Osteoblast (primary cell): Measurements from ENCODE around the gene B4GALNT3. TPM values are rescaled to one million over a fixed set of nuclear protein-coding genes. Genes with fewer than 3 reads are reported as not detected.

Source experiments
- DNase-seq: peaks from one replicate; pipeline ENCODE4 v3.0.0; 2011; ENCODE audit warnings: low spot score, mixed read lengths; ENCODE audit not compliant: insufficient read length; ENCODE audit errors: missing footprints
- H2AFZ ChIP-seq: 2 replicates; pipeline ENCODE4 v1.6.0; 2011; ENCODE audit warnings: mild to moderate bottlenecking, low read length
- H3K27ac ChIP-seq: 2 replicates; pipeline ENCODE4 v1.5.1; 2011; ENCODE audit warnings: mild to moderate bottlenecking, low read depth, low read length, moderate library complexity
- H3K27me3 ChIP-seq: 2 replicates; pipeline ENCODE4 v1.6.0; 2012; ENCODE audit warnings: mild to moderate bottlenecking, control low read depth, inconsistent platforms, low read length, moderate library complexity; ENCODE audit not compliant: insufficient read depth
- H3K36me3 ChIP-seq: 2 replicates; pipeline ENCODE4 v1.5.1; 2011; ENCODE audit warnings: mild to moderate bottlenecking, low read length, control low read depth, moderate library complexity; ENCODE audit not compliant: insufficient read depth
- H3K4me1 ChIP-seq: 2 replicates; pipeline ENCODE4 v1.5.1; 2011; ENCODE audit warnings: mild to moderate bottlenecking, low read length, control low read depth, moderate library complexity; ENCODE audit not compliant: insufficient read depth
- H3K4me2 ChIP-seq: 2 replicates; pipeline ENCODE4 v1.6.0; 2011; ENCODE audit warnings: mild to moderate bottlenecking, low read length; ENCODE audit not compliant: insufficient read depth
- H3K4me3 ChIP-seq: fragments of 200-600 bp; sonication (generic); 3 replicates; pipeline ENCODE4 v1.5.1; 2012; ENCODE audit warnings: mild to moderate bottlenecking, low read length, inconsistent platforms; ENCODE audit not compliant: insufficient read depth
- H3K79me2 ChIP-seq: 2 replicates; pipeline ENCODE4 v1.6.0; 2012; ENCODE audit warnings: mild to moderate bottlenecking, low read length, control low read depth, inconsistent platforms; ENCODE audit not compliant: insufficient read depth
- H3K9me3 ChIP-seq: 2 replicates; pipeline ENCODE4 v1.5.1; 2011; ENCODE audit warnings: low read depth, low read length, control low read depth
- H4K20me1 ChIP-seq: 2 replicates; pipeline ENCODE4 v1.6.0; 2012; ENCODE audit warnings: mild to moderate bottlenecking, low read length, control low read depth; ENCODE audit not compliant: insufficient read depth
- CTCF ChIP-seq: IDR thresholded peaks from 2 replicates; pipeline ENCODE4 v1.5.1; 2011; ENCODE audit warnings: mild to moderate bottlenecking, low read depth, low read length, moderate library complexity; ENCODE audit errors: extremely low read depth
- total RNA-seq: library from RNA; depleted of rRNA; stranded (reverse); fragments of >200 nt; gene quantifications from 2 replicates; pipeline ENCODE4 v1.2.3, GENCODE V29; 2012

B4GALNT3 gene
- total RNA-seq, 1 donor: 0.36 TPM

GRCh38 chr12:561908-562593, 102.3 kb downstream of the B4GALNT3 start:
- TF ChIP-seq CTCF: no peak
- no peaks in the 10 kb centered on the region for H3K36me3 ChIP-seq
- DNase-seq: peak; percentile 47
- no peak overlapping the region for H2AFZ ChIP-seq
- H3K27me3 ChIP-seq: peaks cover 19% of the 10 kb centered on the region
- peaks cover 12% of the 10 kb centered on the region for H3K4me1 ChIP-seq
- H3K4me2 ChIP-seq: no peak overlapping the region
- H3K4me3 ChIP-seq: no peak overlapping the region
- H3K9me3 ChIP-seq: no peaks in the 10 kb centered on the region
- H4K20me1 ChIP-seq: no peaks in the 10 kb centered on the region
- no peak overlapping the region for H3K27ac ChIP-seq
- no peaks in the 10 kb centered on the region for H3K79me2 ChIP-seq

GRCh38 chr12:562634-563033, 102.9 kb downstream of the B4GALNT3 start:
- Histone ChIP-seq H3K4me1 (peaks cover 12% of the 10 kb centered on the region), H3K27me3 (peaks cover 19% of the 10 kb centered on the region), H3K9me3 (no peaks in the 10 kb centered on the region), H3K79me2 (no peaks in the 10 kb centered on the region), H2AFZ (no peak overlapping the region), H3K36me3 (no peaks in the 10 kb centered on the region), H4K20me1 (no peaks in the 10 kb centered on the region), H3K4me2 (no peak overlapping the region), H3K27ac (no peak overlapping the region), H3K4me3 (no peak overlapping the region)
- peak; percentile 69 for DNase-seq
- TF ChIP-seq CTCF: no peak

GRCh38 chr12:563250-563781, 103.6 kb downstream of the B4GALNT3 start:
- H3K27me3 ChIP-seq: peaks cover 19% of the 10 kb centered on the region
- no peaks in the 10 kb centered on the region for H3K36me3 ChIP-seq
- H3K9me3 ChIP-seq: no peaks in the 10 kb centered on the region
- peak overlapping the region; percentile 60 for H3K4me2 ChIP-seq
- peak overlapping the region; percentile 57 for H2AFZ ChIP-seq
- H3K4me1 ChIP-seq: peaks cover 12% of the 10 kb centered on the region
- no peaks in the 10 kb centered on the region for H3K79me2 ChIP-seq
- no peak overlapping the region for H3K4me3 ChIP-seq
- TF ChIP-seq CTCF: no peak
- peak; percentile 81 for DNase-seq
- H3K27ac ChIP-seq: no peak overlapping the region
- no peaks in the 10 kb centered on the region for H4K20me1 ChIP-seq

- no peak overlapping the region for H3K27ac ChIP-seq
- H3K27me3 ChIP-seq: peaks cover 19% of the 10 kb centered on the region
- H3K4me2 ChIP-seq: peak overlapping the region; percentile 60
- H3K4me3 ChIP-seq: no peak overlapping the region
- peak overlapping the region; percentile 57 for H2AFZ ChIP-seq
- no peaks in the 10 kb centered on the region for H4K20me1 ChIP-seq
- no peaks in the 10 kb centered on the region for H3K9me3 ChIP-seq
- H3K4me1 ChIP-seq: peaks cover 12% of the 10 kb centered on the region
- no peaks in the 10 kb centered on the region for H3K79me2 ChIP-seq
- DNase-seq: no peak
- TF ChIP-seq CTCF: no peak
- H3K36me3 ChIP-seq: no peaks in the 10 kb centered on the region
Observed at GRCh38 chr12:563787-564298, 104.1 kb downstream of the B4GALNT3 start.
